Liver (tissue), 9 donors: ENCODE results near the gene PRRT3. TPM values are rescaled to one million over a fixed set of nuclear protein-coding genes. Genes with fewer than 3 reads are reported as not detected.

Source experiments
- DNase-seq: peaks from one replicate; pipeline ENCODE4 v3.0.0-alpha.2; 2017; ENCODE audit warnings: low spot score
- H3K27ac ChIP-seq, 2 donors: one replicate each; pipeline ENCODE4 v1.7.0; 2013; ENCODE audit warnings: inconsistent platforms in 2 of 2, low read length in 2 of 2, control low read depth in 1 of 2, low read depth in 1 of 2, mild to moderate bottlenecking in 1 of 2
- H3K27me3 ChIP-seq, 4 donors: one replicate each; pipeline versions ENCODE4 v1.6.1 to v1.7.0; 2013; ENCODE audit warnings: low read length in 3 of 4, inconsistent platforms in 1 of 4, mild to moderate bottlenecking in 1 of 4, moderate library complexity in 1 of 4; ENCODE audit not compliant: control insufficient read depth in 4 of 4, insufficient read depth in 4 of 4
- H3K36me3 ChIP-seq, 4 donors: one replicate each; pipeline versions ENCODE4 v1.6.1 to v1.7.0; 2013; ENCODE audit warnings: low read length in 3 of 4, mild to moderate bottlenecking in 3 of 4, low read depth in 1 of 4, moderate library complexity in 1 of 4; ENCODE audit not compliant: control insufficient read depth in 4 of 4, insufficient read depth in 3 of 4
- H3K4me1 ChIP-seq, 4 donors: one replicate each; pipeline versions ENCODE4 v1.6.1 to v1.7.0; 2013; ENCODE audit warnings: low read length in 3 of 4, mild to moderate bottlenecking in 3 of 4, moderate library complexity in 1 of 4; ENCODE audit not compliant: control insufficient read depth in 4 of 4, insufficient read depth in 4 of 4
- H3K4me3 ChIP-seq, 3 donors: one replicate each; pipeline versions ENCODE4 v1.6.1 to v1.7.0; 2013; ENCODE audit warnings: low read length in 3 of 3, control low read depth in 1 of 3, low read depth in 1 of 3, mild to moderate bottlenecking in 1 of 3
- H3K9ac ChIP-seq, 2 donors: one replicate each; pipeline ENCODE4 v1.7.0; 2013; ENCODE audit warnings: low read length in 2 of 2, mild to moderate bottlenecking in 2 of 2, moderate library complexity in 2 of 2, control low read depth in 1 of 2, low read depth in 1 of 2
- H3K9me3 ChIP-seq, 4 donors: one replicate each; pipeline versions ENCODE4 v1.6.1 to v1.7.0; 2013; ENCODE audit warnings: low read length in 3 of 4; ENCODE audit not compliant: control insufficient read depth in 4 of 4
- ATF3 ChIP-seq: IDR thresholded peaks from 2 replicates; pipeline ENCODE4 v1.6.1; 2016; ENCODE audit warnings: antibody characterized with exemption
- CTCF ChIP-seq: fragments of 150-350 bp; IDR thresholded peaks from 2 replicates; pipeline ENCODE4 v1.5.1; 2017; ENCODE audit warnings: improper control_type of control experiment, low read depth, low read length; ENCODE audit not compliant: missing input control
- EGR1 ChIP-seq, 2 donors: IDR thresholded peaks; 2 replicates each; pipeline ENCODE4 v1.6.1; 2016 to 2018; ENCODE audit warnings: antibody characterized with exemption in 2 of 2, low read depth in 2 of 2
- FOXA2 ChIP-seq: IDR thresholded peaks from 2 replicates; pipeline ENCODE4 v1.6.1; 2016; ENCODE audit warnings: antibody characterized with exemption
- GABPA ChIP-seq, 2 donors: IDR thresholded peaks in 1 of 2; conservative IDR thresholded peaks in 1 of 2; 2 replicates each; pipeline ENCODE4 v1.6.1; 2016; ENCODE audit warnings: antibody characterized with exemption in 2 of 2, mild to moderate bottlenecking in 1 of 2, moderate library complexity in 1 of 2
- HNF4A ChIP-seq, 2 donors: conservative IDR thresholded peaks; 2 replicates each; pipeline ENCODE4 v1.6.1; 2016; ENCODE audit warnings: antibody characterized with exemption in 2 of 2, mild to moderate bottlenecking in 2 of 2
- HNF4G ChIP-seq: IDR thresholded peaks from 2 replicates; pipeline ENCODE4 v1.6.1; 2016; ENCODE audit warnings: antibody characterized with exemption
- JUND ChIP-seq, 2 donors: IDR thresholded peaks; 2 replicates each; pipeline ENCODE4 v1.6.1; 2016; ENCODE audit warnings: antibody characterized with exemption in 2 of 2
- MAX ChIP-seq: IDR thresholded peaks from 2 replicates; pipeline ENCODE4 v1.6.1; 2016; ENCODE audit warnings: antibody characterized with exemption
- NR2F2 ChIP-seq: IDR thresholded peaks from 2 replicates; pipeline ENCODE4 v1.6.1; 2016; ENCODE audit warnings: antibody characterized with exemption
- RAD21 ChIP-seq, 2 donors: IDR thresholded peaks; 2 replicates each; pipeline ENCODE4 v1.6.1; 2016; ENCODE audit warnings: antibody characterized with exemption in 2 of 2, mild to moderate bottlenecking in 2 of 2
- REST ChIP-seq: IDR thresholded peaks from 2 replicates; pipeline ENCODE4 v1.6.1; 2016; ENCODE audit warnings: antibody characterized with exemption, mild to moderate bottlenecking
- RXRA ChIP-seq, 2 donors: IDR thresholded peaks; 2 replicates each; pipeline ENCODE4 v1.6.1; 2017 to 2018; ENCODE audit warnings: antibody characterized with exemption in 2 of 2, mild to moderate bottlenecking in 1 of 2
- SP1 ChIP-seq: IDR thresholded peaks from 2 replicates; pipeline ENCODE4 v1.6.1; 2018; ENCODE audit warnings: antibody characterized with exemption, mild to moderate bottlenecking
- TAF1 ChIP-seq: conservative IDR thresholded peaks from 2 replicates; pipeline ENCODE4 v1.6.1; 2016; ENCODE audit warnings: antibody characterized with exemption, mild to moderate bottlenecking
- YY1 ChIP-seq: IDR thresholded peaks from 2 replicates; pipeline ENCODE4 v1.6.1; 2016; ENCODE audit warnings: antibody characterized with exemption, mild to moderate bottlenecking
- ZBTB33 ChIP-seq: IDR thresholded peaks from 2 replicates; pipeline ENCODE4 v1.6.1; 2016; ENCODE audit warnings: antibody characterized with exemption
- WGBS: extraction: QIAGEN DNeasy Blood & Tissue Kit; methylation state at CpG from one replicate; pipeline ENCODE4 v1.1.7; 2013; 5-methylcytosine and 5-hydroxymethylcytosine counted together
- polyA plus RNA-seq, 2 donors: library from polyadenylated mRNA; stranded (reverse) in 1 of 2; unstranded in 1 of 2; fragments of 200-250 nt in 1 of 2; fragments of >200 nt in 1 of 2; fragmentation: Nextera tagmentation in 1 of 2; extraction: Ambion mirVana in 1 of 2; gene quantifications; one replicate each; pipeline versions ENCODE4 v1.2.1 to v1.2.3, GENCODE V29; 2013 to 2015
- total RNA-seq, 2 donors: library from RNA; depleted of rRNA; stranded (reverse); fragments of >200 nt; gene quantifications; one replicate each; pipeline ENCODE4 v1.2.3, GENCODE V29; 2014
- donor health status: healthy.
- donor health status: healthy.
- donor health status: healthy.
- donor health status: healthy.
- donor health status: healthy.

The PRRT3 gene
- total and polyA plus RNA-seq, 4 donors, result 0.14 to 0.79 (median 0.24) TPM

GRCh38 chr3:9917820-9918219, 34.4 kb downstream of the PRRT3 start:
- peaks cover 0 to 10% (median 3%) of the 10 kb centered on the region in 4 donors for H3K36me3 ChIP-seq
- H3K9ac ChIP-seq, result peak overlapping the region in 1 of 2 donors; percentile 77
- peak overlapping the region; percentile 32 to 74 (median 65) for H3K4me3 ChIP-seq
- DNase-seq, result no peak
- H3K4me1 ChIP-seq, result peaks cover 19 to 56% (median 43%) of the 10 kb centered on the region in 4 donors
- peak overlapping the region; percentile 75 to 79 for H3K27ac ChIP-seq
- no peaks in the 10 kb centered on the region for H3K9me3 ChIP-seq
- 38% methylated on average over 10 of the region's 10 CpGs for WGBS
- no peaks in the 10 kb centered on the region for H3K27me3 ChIP-seq
- TF ChIP-seq MAX (no peak), TAF1 (no peak), HNF4A (conservative IDR thresholded peaks at IDR 0.05) (no peak), RXRA (IDR thresholded peaks at IDR 0.05) (no peak), SP1 (no peak), REST (no peak), ATF3 (no peak), HNF4G (no peak)

- Histone ChIP-seq H3K9me3 (no peaks in the 10 kb centered on the region), H3K4me3 (peak within 1 kb of the TSS; percentile 65 to 74 (median 67)), H3K27ac (peak within 1 kb of the TSS; percentile 79 to 89), H3K27me3 (no peaks in the 10 kb centered on the region), H3K4me1 (peaks cover 19 to 64% (median 52%) of the 10 kb centered on the region in 4 donors), H3K9ac (peak within 1 kb of the TSS; percentile 8 to 77), H3K36me3 (peaks cover 0 to 10% (median 3%) of the 10 kb centered on the region in 4 donors)
- peak; percentile 80 for DNase-seq
- 8% methylated on average over 19 of the region's 19 CpGs for WGBS
- TF ChIP-seq NR2F2 (no peak), SP1 (peak; percentile 75), RXRA (IDR thresholded peaks at IDR 0.05) (peak; percentile 52 to 53), RAD21 (IDR thresholded peaks at IDR 0.05) (peak; percentile 38 to 56), MAX (no peak), REST (no peak), ATF3 (no peak), YY1 (peak; percentile 68), CTCF (no peak), ZBTB33 (no peak), JUND (IDR thresholded peaks at IDR 0.05) (no peak), FOXA2 (no peak), EGR1 (IDR thresholded peaks at IDR 0.05; ENCODE audit: low read depth in 2 of 2) (no peak), HNF4A (conservative IDR thresholded peaks at IDR 0.05) (peak; percentile 42 to 58), GABPA (IDR thresholded peaks at IDR 0.05 in 1 of 2, conservative IDR thresholded peaks at IDR 0.05 in 1 of 2) (peak in 1 of 2 donors; percentile 16), TAF1 (no peak)
These were observed 35.2 kb downstream of the PRRT3 start, which contains the start of gene IL17RC for GRCh38 chr3:9916734-9917680. Gene IL17RC, plus strand, starts transcription at chr3:9917098. Its CDS starts 218 bp downstream, at chr3:9917316.
